GM15510 (cell line): ENCODE data around the gene CCDC192.

Experiments used
- POLR2A ChIP-seq: IDR thresholded peaks from 3 replicates; pipeline ENCODE4 v1.6.1; 2011; ENCODE audit warnings: borderline replicate concordance; ENCODE audit not compliant: insufficient read length; ENCODE audit errors: extremely low read depth

The CCDC192 gene

GRCh38 chr5:127963233-127963632 is 260.0 kb downstream of the CCDC192 start:
- TF ChIP-seq POLR2A, result no peak

GRCh38 chr5:127963931-127964330 is 260.7 kb downstream of the CCDC192 start:
- TF ChIP-seq POLR2A, result no peak

- TF ChIP-seq POLR2A, result no peak
These were observed 264.3 kb downstream of the CCDC192 start for GRCh38 chr5:127967323-127967982.

DNA sequence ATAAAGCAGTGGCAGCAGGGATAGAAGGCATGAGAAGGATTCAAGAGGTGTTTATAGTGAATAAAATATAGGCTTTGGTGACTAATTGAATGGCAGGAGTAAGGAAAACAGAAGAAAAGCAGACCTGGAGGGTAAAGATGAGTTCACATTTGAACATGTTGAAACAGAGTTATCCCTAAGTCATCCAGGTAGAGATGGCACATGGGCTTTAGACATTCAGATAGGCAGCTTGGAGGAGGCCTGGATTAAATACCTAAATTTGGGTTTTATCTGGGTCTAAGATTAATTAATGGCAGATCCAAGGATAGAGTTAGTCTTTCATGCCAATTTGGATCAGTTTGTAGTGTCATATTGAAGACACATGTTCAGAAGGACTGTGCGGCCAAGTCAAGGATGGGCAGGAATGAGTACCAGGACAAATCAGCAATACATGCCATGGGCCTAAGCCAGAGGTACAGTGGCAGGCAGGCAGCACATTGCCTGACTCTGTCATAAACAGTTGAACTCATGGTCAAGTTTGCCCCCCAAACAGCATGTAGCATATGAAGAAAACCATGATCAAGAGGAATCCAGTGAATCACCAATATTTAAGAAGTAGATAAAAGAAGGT is 264.9 kb downstream of the CCDC192 start:
- TF ChIP-seq POLR2A, result no peak

DNA sequence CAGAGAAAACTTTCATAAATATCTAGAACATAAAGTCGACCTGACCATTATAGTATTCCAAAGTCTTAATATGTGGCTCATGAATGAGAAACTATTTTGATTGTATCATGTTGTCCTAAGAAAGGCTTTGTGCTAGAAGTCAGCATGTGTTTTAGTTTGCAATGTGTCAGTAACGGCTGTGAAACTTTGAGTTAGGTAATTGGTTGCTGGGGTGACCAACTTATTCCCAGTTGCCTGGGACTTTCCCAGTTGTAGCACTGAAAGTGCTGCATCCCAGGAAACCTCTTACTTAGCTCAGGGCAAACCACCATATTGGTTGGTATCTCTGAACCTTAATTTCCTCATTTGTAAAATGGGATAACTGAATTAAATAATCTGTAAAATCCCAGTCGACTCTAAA is 265.8 kb downstream of the CCDC192 start:
- TF ChIP-seq POLR2A, result no peak

DNA sequence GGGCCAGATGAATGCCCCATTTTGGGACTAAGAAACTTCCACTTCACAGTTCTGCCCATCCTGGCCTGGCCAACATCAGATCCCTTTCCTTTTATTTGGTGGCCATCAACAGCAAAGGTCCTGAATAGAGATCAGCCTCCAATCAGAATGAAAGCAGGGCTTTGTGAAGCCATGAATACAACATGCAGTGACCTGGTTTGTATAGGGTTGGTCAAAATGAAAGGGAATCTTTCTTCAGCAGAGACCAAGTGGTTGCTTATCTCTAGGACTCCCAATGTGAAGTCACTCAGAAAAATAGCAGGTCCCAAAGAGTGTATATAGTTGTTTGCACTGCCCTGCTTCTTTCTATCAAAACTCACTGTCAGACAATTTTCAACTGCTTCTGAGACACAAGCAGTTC is 266.5 kb downstream of the CCDC192 start:
- no peak for TF ChIP-seq POLR2A

DNA sequence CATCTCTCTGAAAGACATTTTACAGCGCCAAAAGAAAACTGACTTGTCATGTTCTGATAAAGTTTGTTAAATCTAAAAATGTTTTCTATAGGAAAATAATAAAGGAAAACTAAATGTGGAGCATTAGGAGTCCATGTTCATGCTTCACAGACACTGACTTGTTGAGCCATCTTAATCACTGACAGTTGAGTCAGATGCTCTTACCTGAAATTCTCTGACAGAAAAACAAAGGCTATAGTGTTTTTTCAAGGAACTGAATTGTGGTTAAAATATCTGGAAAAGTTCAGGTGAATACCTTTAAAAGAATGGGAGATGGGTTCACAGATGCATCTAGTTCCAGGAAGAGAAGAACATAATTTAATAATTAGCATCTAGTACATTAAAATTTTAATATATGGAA is 266.9 kb downstream of the CCDC192 start:
- TF ChIP-seq POLR2A, result no peak

DNA sequence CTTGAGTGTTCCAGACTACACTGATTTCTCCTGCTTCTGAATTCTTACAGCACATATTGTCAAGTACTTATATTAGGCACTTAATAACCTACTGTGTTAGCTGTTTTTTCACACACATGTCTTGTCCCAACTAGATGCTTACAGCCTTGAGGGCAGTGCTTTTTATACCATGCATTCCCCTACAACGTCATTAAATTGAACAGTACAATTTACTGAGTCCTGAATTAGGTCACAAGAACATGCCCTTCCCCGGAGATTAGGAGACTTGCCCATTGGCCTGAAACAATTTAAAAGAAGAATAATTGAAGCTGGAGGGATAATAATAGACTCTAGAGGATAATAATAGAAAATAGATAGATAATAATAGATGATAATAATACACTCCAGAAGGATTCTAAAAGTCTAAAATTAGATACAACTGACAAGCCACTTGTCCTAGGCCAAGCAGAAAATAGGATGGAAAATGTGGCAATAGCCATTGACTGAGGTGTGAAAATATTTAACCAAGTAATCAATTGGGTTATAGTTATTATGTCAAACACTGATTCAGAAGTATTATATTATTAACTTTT is 267.7 kb downstream of the CCDC192 start:
- TF ChIP-seq POLR2A, result no peak

GRCh38 chr5:127975961-127976360 is 272.8 kb downstream of the CCDC192 start:
- TF ChIP-seq POLR2A, result no peak

DNA sequence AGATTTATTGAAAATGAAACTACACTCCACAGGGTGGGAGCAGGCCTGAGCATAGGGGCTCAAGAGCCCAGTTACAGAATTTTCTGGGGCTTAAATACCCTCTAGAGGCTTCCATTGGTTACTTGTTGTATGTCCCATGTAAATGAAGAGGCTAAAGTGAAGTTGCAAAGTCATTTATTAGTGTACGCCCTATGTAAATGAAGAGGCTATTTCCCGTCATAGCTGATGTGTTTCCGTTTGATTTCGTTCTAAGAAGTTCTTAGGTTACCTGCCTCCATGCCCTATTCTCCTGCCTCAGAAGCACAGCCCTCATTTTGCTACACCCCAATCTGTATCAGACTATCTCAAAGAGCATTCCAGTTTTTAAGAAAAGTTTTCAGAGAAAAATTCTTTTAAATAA is 273.3 kb downstream of the CCDC192 start:
- no peak for TF ChIP-seq POLR2A

DNA sequence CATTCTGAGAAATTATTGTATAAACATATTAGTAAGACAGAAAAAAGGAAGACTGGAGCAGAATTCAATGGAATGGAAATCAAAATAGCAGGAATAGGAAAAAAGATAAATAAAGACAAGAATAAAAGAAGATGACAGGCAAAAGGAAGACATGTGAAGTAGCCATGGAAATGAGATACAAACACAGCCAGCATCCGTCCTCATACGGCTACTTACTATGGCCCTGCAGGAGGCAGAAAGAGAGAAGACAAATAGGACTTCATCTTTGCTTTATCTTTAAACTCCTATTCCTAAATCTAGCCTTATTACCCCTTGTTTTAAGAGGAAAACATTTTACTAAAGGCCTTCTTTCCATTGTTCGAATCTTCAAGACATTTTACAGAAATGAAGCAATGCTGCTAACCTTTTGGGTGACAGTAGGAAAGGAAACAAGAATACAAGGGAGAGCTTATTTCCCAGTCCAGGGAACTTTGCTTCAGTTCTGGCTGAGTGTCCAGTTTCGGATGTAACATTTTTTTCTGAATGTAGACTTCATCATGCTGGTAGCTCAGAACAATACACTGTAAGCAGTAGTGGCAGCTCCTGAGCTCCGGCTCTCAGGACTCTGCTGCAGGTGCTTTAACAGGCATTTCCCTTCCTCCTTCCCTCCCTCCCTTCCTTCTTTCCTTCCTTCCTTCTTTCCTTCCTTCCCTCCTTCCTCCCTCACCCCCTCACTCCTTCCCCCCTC is 274.0 kb downstream of the CCDC192 start:
- no peak for TF ChIP-seq POLR2A

DNA sequence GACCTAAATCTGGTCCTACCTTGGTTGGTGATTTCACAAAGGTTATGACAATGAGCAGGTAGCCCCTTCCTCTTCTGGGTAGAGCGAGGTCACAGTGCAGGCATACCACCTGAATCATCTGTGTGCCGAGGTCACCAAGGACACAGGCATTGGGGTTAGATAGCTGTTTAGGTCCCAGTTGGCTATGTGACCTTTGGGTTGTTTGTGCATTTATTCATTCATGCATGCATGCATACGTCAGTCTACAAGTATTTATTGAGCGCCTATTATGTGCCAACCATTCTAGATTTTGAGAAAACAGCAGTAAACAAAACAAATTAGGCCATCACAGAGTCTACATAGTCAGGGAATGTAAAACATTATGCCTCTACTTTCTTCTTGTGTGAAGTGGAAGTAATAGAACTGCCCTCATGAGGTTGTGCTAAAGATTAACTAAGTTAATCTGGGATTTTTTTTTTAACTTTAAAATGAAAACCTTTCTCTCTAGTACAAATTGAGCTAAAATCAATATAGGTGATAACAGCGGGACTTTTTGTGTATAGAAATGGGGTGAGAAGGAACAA is 275.6 kb downstream of the CCDC192 start:
- no peak for TF ChIP-seq POLR2A

GRCh38 chr5:127979475-127979874 is 276.3 kb downstream of the CCDC192 start:
- no peak for TF ChIP-seq POLR2A

DNA sequence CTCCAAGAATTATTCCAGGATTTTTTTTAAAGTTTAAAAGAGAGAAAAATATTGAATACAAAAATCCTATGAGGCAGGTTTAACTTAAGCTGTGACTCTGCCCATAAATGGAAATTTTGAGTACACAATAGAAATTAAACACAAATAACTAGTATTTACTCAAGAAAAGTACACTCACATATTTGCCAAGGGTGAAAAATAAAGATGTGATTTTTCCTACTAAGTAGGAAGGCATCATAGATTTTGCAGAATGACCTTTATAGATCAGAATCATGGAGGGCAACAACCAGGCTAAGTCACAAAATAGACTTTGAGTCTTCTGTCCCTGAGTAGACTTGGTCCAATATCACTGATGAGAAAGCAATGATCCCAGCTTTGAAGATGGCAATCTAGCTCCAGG is 277.7 kb downstream of the CCDC192 start:
- no peak for TF ChIP-seq POLR2A

DNA sequence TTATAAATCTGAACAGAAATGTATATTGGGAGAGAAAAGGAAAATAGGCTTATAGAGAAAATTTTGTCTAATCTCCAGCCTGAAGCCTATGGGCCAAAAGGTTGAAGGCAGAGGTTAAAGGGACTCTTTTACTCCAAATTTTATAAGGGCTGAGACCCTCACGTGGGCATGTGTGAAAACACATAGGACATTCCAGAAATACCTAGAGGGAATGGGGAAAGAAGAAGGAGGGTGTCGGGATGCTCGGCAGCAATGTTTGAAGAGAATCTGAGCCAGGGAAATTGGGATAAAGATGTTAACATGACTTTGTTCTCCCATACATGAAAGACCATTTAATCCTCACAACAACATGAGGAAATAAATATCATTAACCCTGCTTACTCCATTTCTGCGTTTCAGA is 278.3 kb downstream of the CCDC192 start:
- no peak for TF ChIP-seq POLR2A
